HepG2 (cell line): ENCODE data around the gene AGRN. TPM values are rescaled to one million over a fixed set of nuclear protein-coding genes. Genes with fewer than 3 reads are reported as not detected.
A peak's percentile ranks its signal among the peaks of the same experiment; 100 is the strongest.

Source experiments
- AGO2 ChIP-seq: fragments of 200-400 bp; formaldehyde crosslinking; optimal IDR thresholded peaks from 2 replicates; pipeline ENCODE3; 2017; ENCODE audit warnings: mild to moderate bottlenecking, low read depth, low read length, moderate library complexity
- ELF1 ChIP-seq: sonication (generic); formaldehyde crosslinking; IDR thresholded peaks from 2 replicates; pipeline ENCODE4 v1.4.0; 2020; ENCODE audit warnings: missing genetic modification reagents
- FLYWCH1 ChIP-seq: sonication (generic); formaldehyde crosslinking; IDR thresholded peaks from 2 replicates; pipeline ENCODE4 v1.8.1; 2023; ENCODE audit warnings: mild to moderate bottlenecking, missing genetic modification reagents
- FOXA1 ChIP-seq, 2 experiments: fragments of 450-650 bp in 1 of 2; sonication (generic) in 1 of 2; formaldehyde crosslinking in 1 of 2; IDR thresholded peaks; 2 replicates each; pipeline versions ENCODE4 v1.4.0 to v1.6.1; 2016 to 2020; ENCODE audit warnings: missing genetic modification reagents in 1 of 2
- GATAD1 ChIP-seq: IDR thresholded peaks from 2 replicates; pipeline ENCODE4 v1.6.1; 2016; ENCODE audit warnings: missing genetic modification reagents, missing compliant biosample characterization
- GLI4 ChIP-seq: sonication (generic); formaldehyde crosslinking; IDR thresholded peaks from 2 replicates; pipeline ENCODE4 v1.5.1; 2020; ENCODE audit warnings: missing genetic modification reagents, mild to moderate bottlenecking, moderate library complexity, borderline replicate concordance
- HES4 ChIP-seq: sonication (generic); formaldehyde crosslinking; IDR thresholded peaks from 2 replicates; pipeline ENCODE4 v1.9.0; 2021; ENCODE audit warnings: mild to moderate bottlenecking, missing genetic modification reagents, borderline replicate concordance
- HMG20A ChIP-seq: IDR thresholded peaks from 2 replicates; pipeline ENCODE4 v1.6.1; 2016; ENCODE audit warnings: borderline replicate concordance
- HOXA5 ChIP-seq: sonication (generic); formaldehyde crosslinking; IDR thresholded peaks from 2 replicates; pipeline ENCODE4 v1.4.0; 2020; ENCODE audit warnings: missing genetic modification reagents
- JARID2 ChIP-seq: sonication (generic); formaldehyde crosslinking; IDR thresholded peaks from 2 replicates; pipeline ENCODE4 v1.8.1; 2023; ENCODE audit warnings: missing genetic modification reagents, inconsistent platforms; ENCODE audit not compliant: insufficient replicate concordance
- KAT7 ChIP-seq: IDR thresholded peaks from 2 replicates; pipeline ENCODE4 v1.6.1; 2018; ENCODE audit warnings: borderline replicate concordance, missing compliant biosample characterization
- MAZ ChIP-seq, 2 experiments: sonication (generic) in 1 of 2; formaldehyde crosslinking in 1 of 2; IDR thresholded peaks; 2 replicates each; pipeline versions ENCODE4 v1.5.0 to v1.6.1; 2012 to 2020; ENCODE audit warnings: low read depth in 2 of 2, mild to moderate bottlenecking in 2 of 2, borderline replicate concordance in 1 of 2, improper control_type of control experiment in 1 of 2, low read length in 1 of 2, missing genetic modification reagents in 1 of 2, moderate library complexity in 1 of 2
- MYNN ChIP-seq: sonication (generic); formaldehyde crosslinking; IDR thresholded peaks from 2 replicates; pipeline ENCODE4 v1.4.0; 2020; ENCODE audit warnings: mild to moderate bottlenecking, low read depth, missing genetic modification reagents
- NFRKB ChIP-seq: fragments of 450-650 bp; IDR thresholded peaks from 2 replicates; pipeline ENCODE4 v1.6.1; 2017
- NFYB ChIP-seq: sonication (generic); formaldehyde crosslinking; IDR thresholded peaks from 2 replicates; pipeline ENCODE4 v1.4.0; 2020; ENCODE audit warnings: missing genetic modification reagents
- PCBP1 ChIP-seq: fragments of 200-400 bp; formaldehyde crosslinking; IDR thresholded peaks from 2 replicates; pipeline ENCODE4 v1.6.1; 2017; ENCODE audit warnings: mild to moderate bottlenecking, low read depth, low read length, borderline replicate concordance
- PREB ChIP-seq: sonication (generic); formaldehyde crosslinking; IDR thresholded peaks from 2 replicates; pipeline ENCODE4 v1.4.0; 2020; ENCODE audit warnings: missing genetic modification reagents
- SALL1 ChIP-seq: sonication (generic); formaldehyde crosslinking; IDR thresholded peaks from 2 replicates; pipeline ENCODE4 v1.8.0; 2022; ENCODE audit warnings: mild to moderate bottlenecking, missing genetic modification reagents
- ZNF282 ChIP-seq: fragments of 450-650 bp; IDR thresholded peaks from 2 replicates; pipeline ENCODE4 v1.6.1; 2018; ENCODE audit not compliant: partially characterized antibody
- ZNF367 ChIP-seq: sonication (generic); formaldehyde crosslinking; IDR thresholded peaks from 2 replicates; pipeline ENCODE4 v1.4.0; 2020; ENCODE audit warnings: missing genetic modification reagents, borderline replicate concordance
- ZNF598 ChIP-seq: sonication (generic); formaldehyde crosslinking; IDR thresholded peaks from 2 replicates; pipeline ENCODE4 v1.5.1; 2020; ENCODE audit warnings: mild to moderate bottlenecking, missing genetic modification reagents, borderline replicate concordance
- ZNF772 ChIP-seq: sonication (generic); formaldehyde crosslinking; IDR thresholded peaks from 2 replicates; pipeline ENCODE4 v1.5.0; 2020; ENCODE audit warnings: mild to moderate bottlenecking, missing genetic modification reagents
- polyA plus RNA-seq, 8 experiments: library from polyadenylated mRNA; depleted of rRNA in 3 of 8; stranded (reverse) in 7 of 8; unstranded in 1 of 8; fragments of >200 nt; fragmentation: Illumina TruSeq in 4 of 8; extraction: Trizol in 4 of 8; gene quantifications; 2 replicates each; pipeline versions ENCODE4 v1.2.1 to v1.2.3, GENCODE V29; 2011 to 2016; ENCODE audit warnings: low read depth in 4 of 8, missing spikeins in 1 of 8, mixed read lengths in 1 of 8; ENCODE audit not compliant: insufficient read depth in 1 of 8
- total RNA-seq, 5 experiments: library from RNA; depleted of rRNA; stranded (reverse); fragments of >200 nt; fragmentation: Illumina TruSeq; extraction: Trizol; gene quantifications; 2 replicates each; pipeline ENCODE4 v1.2.3, GENCODE V29; 2016; ENCODE audit warnings: low read depth in 1 of 5
- TF ChIP-seq, protein P1 (sequence below), 2 experiments: fragments of 450-650 bp in 1 of 2; sonication (generic) in 1 of 2; formaldehyde crosslinking; IDR thresholded peaks; 2 replicates each; pipeline versions ENCODE4 v1.5.0 to v1.8.0; 2020 to 2022; ENCODE audit warnings: mild to moderate bottlenecking in 1 of 2, missing genetic modification reagents in 1 of 2
- TF ChIP-seq, protein P2 (sequence below): sonication (generic); formaldehyde crosslinking; IDR thresholded peaks from 2 replicates; pipeline ENCODE4 v1.4.0; 2020; ENCODE audit warnings: mild to moderate bottlenecking, missing genetic modification reagents
- TF ChIP-seq, protein P3 (sequence below): sonication (generic); formaldehyde crosslinking; IDR thresholded peaks from 2 replicates; pipeline ENCODE4 v1.4.0; 2020; ENCODE audit warnings: missing genetic modification reagents
- TF ChIP-seq, protein P4 (sequence below): sonication (generic); formaldehyde crosslinking; IDR thresholded peaks from 2 replicates; pipeline ENCODE4 v1.5.1; 2020; ENCODE audit warnings: mild to moderate bottlenecking, missing genetic modification reagents, moderate library complexity

The AGRN gene
- total and polyA plus RNA-seq, 2 of the 13 experiments (the other 11 are each of a cell fraction or from before 2014, with no cell fraction given), result 29.8 to 65.2 TPM

- TF ChIP-seq AGO2, result no peak
- TF ChIP-seq ZNF598 (CRISPR knock-in tag), result no peak
- no peak for TF ChIP-seq ELF1 (CRISPR knock-in tag)
- TF ChIP-seq PREB, result no peak
- TF ChIP-seq MAZ (IDR thresholded peaks at IDR 0.05; ENCODE audit: borderline replicate concordance, low read depth, low read length), result no peak
- TF ChIP-seq MAZ (CRISPR knock-in tag; IDR thresholded peaks at IDR 0.05; ENCODE audit: low read depth), result peak; percentile 26; the same call in 1 of the 2 replicates
- TF ChIP-seq ZNF367 (CRISPR knock-in tag), result no peak
- peak; percentile 48; the same call in 1 of the 2 replicates for TF ChIP-seq SALL1 (CRISPR knock-in tag)
- no peak for TF ChIP-seq NFYB (CRISPR knock-in tag)
- TF ChIP-seq, protein P1, sequence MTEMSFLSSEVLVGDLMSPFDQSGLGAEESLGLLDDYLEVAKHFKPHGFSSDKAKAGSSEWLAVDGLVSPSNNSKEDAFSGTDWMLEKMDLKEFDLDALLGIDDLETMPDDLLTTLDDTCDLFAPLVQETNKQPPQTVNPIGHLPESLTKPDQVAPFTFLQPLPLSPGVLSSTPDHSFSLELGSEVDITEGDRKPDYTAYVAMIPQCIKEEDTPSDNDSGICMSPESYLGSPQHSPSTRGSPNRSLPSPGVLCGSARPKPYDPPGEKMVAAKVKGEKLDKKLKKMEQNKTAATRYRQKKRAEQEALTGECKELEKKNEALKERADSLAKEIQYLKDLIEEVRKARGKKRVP (CRISPR knock-in tag; IDR thresholded peaks at IDR 0.05), result no peak
- no peak for TF ChIP-seq HOXA5 (CRISPR knock-in tag)
- TF ChIP-seq ZNF772 (CRISPR knock-in tag), result no peak
- TF ChIP-seq, protein P2, sequence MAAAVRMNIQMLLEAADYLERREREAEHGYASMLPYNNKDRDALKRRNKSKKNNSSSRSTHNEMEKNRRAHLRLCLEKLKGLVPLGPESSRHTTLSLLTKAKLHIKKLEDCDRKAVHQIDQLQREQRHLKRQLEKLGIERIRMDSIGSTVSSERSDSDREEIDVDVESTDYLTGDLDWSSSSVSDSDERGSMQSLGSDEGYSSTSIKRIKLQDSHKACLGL (CRISPR knock-in tag), result no peak
- TF ChIP-seq, protein P3, sequence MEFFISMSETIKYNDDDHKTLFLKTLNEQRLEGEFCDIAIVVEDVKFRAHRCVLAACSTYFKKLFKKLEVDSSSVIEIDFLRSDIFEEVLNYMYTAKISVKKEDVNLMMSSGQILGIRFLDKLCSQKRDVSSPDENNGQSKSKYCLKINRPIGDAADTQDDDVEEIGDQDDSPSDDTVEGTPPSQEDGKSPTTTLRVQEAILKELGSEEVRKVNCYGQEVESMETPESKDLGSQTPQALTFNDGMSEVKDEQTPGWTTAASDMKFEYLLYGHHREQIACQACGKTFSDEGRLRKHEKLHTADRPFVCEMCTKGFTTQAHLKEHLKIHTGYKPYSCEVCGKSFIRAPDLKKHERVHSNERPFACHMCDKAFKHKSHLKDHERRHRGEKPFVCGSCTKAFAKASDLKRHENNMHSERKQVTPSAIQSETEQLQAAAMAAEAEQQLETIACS (CRISPR knock-in tag), result no peak
- TF ChIP-seq KAT7 (CRISPR knock-in tag), result no peak
- no peak for TF ChIP-seq NFRKB
- TF ChIP-seq MYNN (CRISPR knock-in tag), result no peak
- no peak for TF ChIP-seq GLI4 (CRISPR knock-in tag)
- TF ChIP-seq PCBP1, result no peak
- TF ChIP-seq HES4 (CRISPR knock-in tag), result no peak
- no peak for TF ChIP-seq ZNF282
- TF ChIP-seq FLYWCH1 (CRISPR knock-in tag), result no peak
- no peak for TF ChIP-seq GATAD1 (CRISPR knock-in tag)
- TF ChIP-seq HMG20A (CRISPR knock-in tag), result no peak
- TF ChIP-seq FOXA1 (IDR thresholded peaks at IDR 0.05), result no peak
- TF ChIP-seq FOXA1 (CRISPR knock-in tag; IDR thresholded peaks at IDR 0.05), result no peak
- no peak for TF ChIP-seq JARID2
- TF ChIP-seq, protein P4, sequence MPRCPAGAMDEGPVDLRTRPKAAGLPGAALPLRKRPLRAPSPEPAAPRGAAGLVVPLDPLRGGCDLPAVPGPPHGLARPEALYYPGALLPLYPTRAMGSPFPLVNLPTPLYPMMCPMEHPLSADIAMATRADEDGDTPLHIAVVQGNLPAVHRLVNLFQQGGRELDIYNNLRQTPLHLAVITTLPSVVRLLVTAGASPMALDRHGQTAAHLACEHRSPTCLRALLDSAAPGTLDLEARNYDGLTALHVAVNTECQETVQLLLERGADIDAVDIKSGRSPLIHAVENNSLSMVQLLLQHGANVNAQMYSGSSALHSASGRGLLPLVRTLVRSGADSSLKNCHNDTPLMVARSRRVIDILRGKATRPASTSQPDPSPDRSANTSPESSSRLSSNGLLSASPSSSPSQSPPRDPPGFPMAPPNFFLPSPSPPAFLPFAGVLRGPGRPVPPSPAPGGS, result no peak
Observed at GRCh38 chr1:998995-999724, 20.8 kb upstream of the AGRN start (continued).
